ENCODE results near the gene SPOCK1.

SPOCK1 gene

GRCh38 chr5:137142346-137142745 is 356.8 kb downstream of the SPOCK1 start:
- no peak for DNase-seq

- no peak for DNase-seq
Observed at GRCh38 chr5:137141779-137142178, 357.3 kb downstream of the SPOCK1 start.

GRCh38 chr5:137136991-137137632 is 362.0 kb downstream of the SPOCK1 start:
- no peak for DNase-seq

GRCh38 chr5:137134920-137135532 is 364.1 kb downstream of the SPOCK1 start:
- DNase-seq: no peak

- DNase-seq: no peak
Observed at GRCh38 chr5:137129886-137130680, 369.0 kb downstream of the SPOCK1 start.

GRCh38 chr5:137128012-137128411 is 371.1 kb downstream of the SPOCK1 start:
- DNase-seq: no peak

GRCh38 chr5:137126829-137127228 is 372.3 kb downstream of the SPOCK1 start:
- DNase-seq: no peak

GRCh38 chr5:137122558-137122957 is 376.6 kb downstream of the SPOCK1 start:
- no peak for DNase-seq

- DNase-seq: no peak
Observed at GRCh38 chr5:137122075-137122474, 377.1 kb downstream of the SPOCK1 start.

GRCh38 chr5:137119321-137119720 is 379.8 kb downstream of the SPOCK1 start:
- no peak for DNase-seq

- no peak for DNase-seq
Observed at GRCh38 chr5:137118629-137119028, 380.5 kb downstream of the SPOCK1 start.

GRCh38 chr5:137115152-137115551 is 384.0 kb downstream of the SPOCK1 start:
- no peak for DNase-seq

GRCh38 chr5:137114529-137114928 is 384.6 kb downstream of the SPOCK1 start:
- no peak for DNase-seq

GRCh38 chr5:137113939-137114338 is 385.2 kb downstream of the SPOCK1 start:
- no peak for DNase-seq

- no peak for DNase-seq
Observed at GRCh38 chr5:137113161-137113560, 386.0 kb downstream of the SPOCK1 start.

- no peak for DNase-seq
Observed at GRCh38 chr5:137105351-137106035, 393.6 kb downstream of the SPOCK1 start.

GRCh38 chr5:137101544-137101943 is 397.6 kb downstream of the SPOCK1 start:
- DNase-seq: no peak

- DNase-seq: no peak
Observed at GRCh38 chr5:137099651-137100050, 399.5 kb downstream of the SPOCK1 start.

- no peak for DNase-seq
Observed at GRCh38 chr5:137098663-137099062, 400.5 kb downstream of the SPOCK1 start.

- DNase-seq: no peak
Observed at GRCh38 chr5:137098238-137098637, 400.9 kb downstream of the SPOCK1 start.

GRCh38 chr5:137097203-137097602 is 401.9 kb downstream of the SPOCK1 start:
- DNase-seq: no peak

- DNase-seq: no peak
Observed at GRCh38 chr5:137096149-137097103, 402.7 kb downstream of the SPOCK1 start.
